Sigmoid colon (tissue), 4 donors: Measurements from ENCODE around the gene CNDP1.
"Not testable (repeated sequence)": the region's sequence is repeated elsewhere in the genome, so short reads cannot be mapped to it uniquely, and the experiment has no call there.

Experiments used
- CTCF ChIP-seq, 4 experiments: fragments of 450-650 bp in 3 of 4; fragments of 200-600 bp in 1 of 4; IDR thresholded peaks; one replicate each; pipeline ENCODE4 v1.5.1; 2016 to 2019; ENCODE audit warnings: antibody characterized with exemption in 4 of 4, mild to moderate bottlenecking in 3 of 4, moderate library complexity in 2 of 4
- POLR2A ChIP-seq, 2 donors: fragments of 450-650 bp; IDR thresholded peaks; one replicate each; pipeline ENCODE4 v1.6.1; 2016; ENCODE audit warnings: antibody characterized with exemption in 2 of 2, mild to moderate bottlenecking in 2 of 2, moderate library complexity in 2 of 2
- POLR2AphosphoS5 ChIP-seq, 4 donors: sonication (generic); formaldehyde crosslinking; IDR thresholded peaks; one replicate each; pipeline ENCODE4 v1.6.1; 2017; ENCODE audit warnings: antibody characterized with exemption in 4 of 4

- not testable (repeated sequence) for TF ChIP-seq CTCF, POLR2A, POLR2AphosphoS5 (IDR thresholded peaks at IDR 0.05)
Observed at GRCh38 chr18:74524915-74525314, 9.4 kb upstream of the CNDP1 start.
